Measurements from ENCODE around the gene MUS81.
"Not testable (repeated sequence)": the region's sequence is repeated elsewhere in the genome, so short reads cannot be mapped to it uniquely, and the experiment has no call there.

Gene MUS81

GRCh38 chr11:65847746-65848145 is 12.5 kb upstream of the MUS81 start:
- no peak for DNase-seq (ENCODE audit: low read depth)

GRCh38 chr11:65848693-65849092 is 11.5 kb upstream of the MUS81 start:
- DNase-seq (ENCODE audit: low read depth): not testable (repeated sequence)

GRCh38 chr11:65849366-65849765 is 10.9 kb upstream of the MUS81 start:
- DNase-seq (ENCODE audit: low read depth): no peak

GRCh38 chr11:65849771-65850216 is 10.4 kb upstream of the MUS81 start:
- DNase-seq (ENCODE audit: low read depth): no peak

GRCh38 chr11:65850217-65851082 is 9.8 kb upstream of the MUS81 start:
- no peak for DNase-seq (ENCODE audit: low read depth)

GRCh38 chr11:65851083-65851579 is 9.1 kb upstream of the MUS81 start:
- no peak for DNase-seq (ENCODE audit: low read depth)

- DNase-seq (ENCODE audit: low read depth): no peak
Measured at GRCh38 chr11:65851811-65852507, 8.3 kb upstream of the MUS81 start.

GRCh38 chr11:65852508-65853245 is 7.6 kb upstream of the MUS81 start:
- no peak for DNase-seq (ENCODE audit: low read depth)

GRCh38 chr11:65853246-65853979 is 6.8 kb upstream of the MUS81 start:
- DNase-seq (ENCODE audit: low read depth): no peak

- no peak for DNase-seq (ENCODE audit: low read depth)
Measured at GRCh38 chr11:65854161-65854592, 6.1 kb upstream of the MUS81 start.

GRCh38 chr11:65854852-65855837 is 5.1 kb upstream of the MUS81 start:
- no peak for DNase-seq (ENCODE audit: low read depth)

GRCh38 chr11:65855927-65856363 is 4.3 kb upstream of the MUS81 start:
- no peak for DNase-seq (ENCODE audit: low read depth)

GRCh38 chr11:65856689-65857499 is 3.3 kb upstream of the MUS81 start:
- DNase-seq (ENCODE audit: low read depth): peak; percentile 67

GRCh38 chr11:65857500-65857852 is 2.8 kb upstream of the MUS81 start:
- DNase-seq (ENCODE audit: low read depth): no peak

- DNase-seq (ENCODE audit: low read depth): peak; percentile 98
Measured at GRCh38 chr11:65857853-65858680, 2.2 kb upstream of the MUS81 start, which contains the start of gene CFL1. Gene CFL1 (minus strand): TSS chr11:65858180. CDS start chr11:65858099, 81 bp downstream.

- DNase-seq (ENCODE audit: low read depth): peak; percentile 0
Measured at GRCh38 chr11:65858681-65859087, 1.5 kb upstream of the MUS81 start.

- peak; percentile 98 for DNase-seq (ENCODE audit: low read depth)
Measured at GRCh38 chr11:65859095-65859811, 980 bp upstream of the MUS81 start.

GRCh38 chr11:65859812-65860277 is 388 bp upstream of the MUS81 start:
- DNase-seq (ENCODE audit: low read depth): no peak

Measured in fibroblast of gingiva (primary cell).